A549 (cell line): ENCODE data around the gene WDR45B. TPM values are rescaled to one million over a fixed set of nuclear protein-coding genes. Genes with fewer than 3 reads are reported as not detected.

Source experiments
- ATAC-seq, 2 experiments: fragments of 200-7000 bp in 1 of 2; fragments of >200 bp in 1 of 2; cut with Nextera tagmentation in 1 of 2; cut with Tn5 transposase in 1 of 2; 3 replicates each; pipeline versions ENCODE4 v1.8.0 to v1.9.1; 2018 to 2020; ENCODE audit warnings: mild to moderate bottlenecking in 1 of 2, moderate library complexity in 1 of 2
- CTCF ChIA-PET: fragments of 300-600 bp; sonication (Branson Sonifier 250); formaldehyde crosslinking; extraction: SDS; loops from one replicate; lab custom pipeline; 2021; ENCODE audit warnings: antibody characterized with exemption, inconsistent platforms; lab: Yijun Ruan, JAX
- POLR2A ChIA-PET: fragments of 350-600 bp; formaldehyde crosslinking; extraction: SDS; loops from one replicate; lab custom pipeline; 2021; ENCODE audit warnings: antibody characterized with exemption, inconsistent platforms; lab: Yijun Ruan, JAX
- DNase-seq, 2 experiments: peaks; one replicate each; pipeline versions ENCODE4 v3.0.0 to v3.0.0-alpha.2; 2011 to 2016; ENCODE audit warnings: low read depth in 1 of 2, low spot score in 1 of 2
- FAIRE-seq: peaks from 2 replicates; lab custom pipeline; 2011; peaks lifted over from hg19 to GRCh38; lab: Jason Lieb, UNC
- H3K27ac ChIP-seq, 2 experiments: fragments of >200 bp; sonication (Bioruptor Twin); formaldehyde crosslinking; 3 replicates each; pipeline ENCODE4 v1.5.1; 2016 to 2017
- H3K4me1 ChIP-seq: fragments of >200 bp; sonication (Bioruptor Twin); formaldehyde crosslinking; 3 replicates; pipeline ENCODE4 v1.6.1; 2016
- H3K4me2 ChIP-seq: fragments of >200 bp; sonication (Bioruptor Twin); formaldehyde crosslinking; 3 replicates; pipeline ENCODE4 v1.6.1; 2016
- H3K4me3 ChIP-seq: fragments of >200 bp; sonication (Bioruptor Twin); formaldehyde crosslinking; 3 replicates; pipeline ENCODE4 v1.5.1; 2016
- H3K9me3 ChIP-seq: fragments of >200 bp; sonication (Bioruptor Twin); formaldehyde crosslinking; 3 replicates; pipeline ENCODE4 v1.6.1; 2016
- BHLHE40 ChIP-seq: IDR thresholded peaks from 2 replicates; pipeline ENCODE4 v1.6.1; 2012; ENCODE audit warnings: low read depth, low read length, inconsistent platforms
- EP300 ChIP-seq, 2 experiments: fragments of >200 bp; sonication (Bioruptor Twin); formaldehyde crosslinking; IDR thresholded peaks; 2 replicates in 1 of 2; 3 replicates in 1 of 2; pipeline ENCODE4 v1.6.1; 2016 to 2017
- GATA3 ChIP-seq: IDR thresholded peaks from 2 replicates; pipeline ENCODE4 v1.6.1; 2012; ENCODE audit warnings: borderline replicate concordance
- HEYL ChIP-seq: fragments of 250-450 bp; sonication (Bioruptor Pico); IDR thresholded peaks from 2 replicates; pipeline ENCODE4 v1.8.0; 2021; ENCODE audit warnings: mild to moderate bottlenecking, moderate library complexity
- JUNB ChIP-seq: fragments of >200 bp; sonication (Bioruptor Twin); formaldehyde crosslinking; IDR thresholded peaks from 2 replicates; pipeline ENCODE4 v1.6.1; 2016
- MAFK ChIP-seq: fragments of 450-650 bp; IDR thresholded peaks from 2 replicates; pipeline ENCODE4 v1.6.1; 2014; ENCODE audit not compliant: partially characterized antibody
- MAX ChIP-seq: IDR thresholded peaks from 2 replicates; pipeline ENCODE4 v1.6.1; 2012
- NR3C1 ChIP-seq: fragments of >200 bp; sonication (Bioruptor Twin); formaldehyde crosslinking; IDR thresholded peaks from 3 replicates; pipeline ENCODE4 v1.6.1; 2017
- PBX3 ChIP-seq: IDR thresholded peaks from 2 replicates; pipeline ENCODE4 v1.6.1; 2012
- POLR2AphosphoS2 ChIP-seq: conservative IDR thresholded peaks from 2 replicates; pipeline ENCODE4 v1.6.1; 2012; ENCODE audit warnings: low read length, improper control_type of control experiment, inconsistent platforms
- SMC3 ChIP-seq: fragments of >200 bp; sonication (Bioruptor Twin); formaldehyde crosslinking; IDR thresholded peaks from 3 replicates; pipeline ENCODE4 v1.6.1; 2018; ENCODE audit warnings: inconsistent platforms
- SREBF2 ChIP-seq: fragments of 450-650 bp; IDR thresholded peaks from 2 replicates; pipeline ENCODE4 v1.6.1; 2014; ENCODE audit warnings: mild to moderate bottlenecking, moderate library complexity
- ZFP36 ChIP-seq: fragments of 450-650 bp; IDR thresholded peaks from 2 replicates; pipeline ENCODE4 v1.6.1; 2014; ENCODE audit warnings: borderline replicate concordance; ENCODE audit not compliant: partially characterized antibody
- WGBS: methylation state at CpG from one replicate; pipeline ENCODE4 v1.1.6; 2017; ENCODE audit errors: missing lambda C conversion rate; 5-methylcytosine and 5-hydroxymethylcytosine counted together
- polyA plus RNA-seq, 4 experiments: library from polyadenylated mRNA; depleted of rRNA in 3 of 4; stranded (reverse); fragments of >200 nt; fragmentation: RNase III in 1 of 4; extraction: RNeasy Plus Mini Kit Qiagen cat#74134 plus additional on column Dnase treatment in 1 of 4; gene quantifications; 2 replicates in 3 of 4; 3 replicates in 1 of 4; pipeline ENCODE4 v1.2.3, GENCODE V29; 2011 to 2017
- TF ChIP-seq, protein P1 (sequence below): fragments of >200 bp; sonication (Bioruptor Twin); formaldehyde crosslinking; IDR thresholded peaks from 3 replicates; pipeline ENCODE4 v1.6.1; 2016

Gene WDR45B
- polyA plus RNA-seq, 2 of the 4 experiments (the other 2 are of a cell fraction), result 88.2 to 124 TPM

- no peak for ATAC-seq
- CTCF ChIA-PET, result interaction anchor here (0.5 to 1.7 kb wide), 5 partner anchors 9 to 248 kb away, joined by 3 to 5 read pairs (median 3); no protein-coding TSS in a partner anchor
- TF ChIP-seq POLR2AphosphoS2 (0 out of 2 replicates have a peak, but pooled peaks have one; percentile 55), ZFP36 (no peak), JUNB (no peak)
- H3K27ac ChIP-seq, result no peak overlapping the region
- POLR2A ChIA-PET, result no interaction called here
- no peak for DNase-seq
- FAIRE-seq, result no peak
- 96% methylated on average over 37 of the region's 37 CpGs for WGBS
- no peaks in the 10 kb centered on the region for H3K4me1 ChIP-seq
- H3K9me3 ChIP-seq, result no peaks in the 10 kb centered on the region
- H3K4me3 ChIP-seq, result no peak overlapping the region
- H3K4me2 ChIP-seq, result no peak overlapping the region
Measured at GRCh38 chr17:82600731-82601446, 47.4 kb downstream of the WDR45B start.

DNA sequence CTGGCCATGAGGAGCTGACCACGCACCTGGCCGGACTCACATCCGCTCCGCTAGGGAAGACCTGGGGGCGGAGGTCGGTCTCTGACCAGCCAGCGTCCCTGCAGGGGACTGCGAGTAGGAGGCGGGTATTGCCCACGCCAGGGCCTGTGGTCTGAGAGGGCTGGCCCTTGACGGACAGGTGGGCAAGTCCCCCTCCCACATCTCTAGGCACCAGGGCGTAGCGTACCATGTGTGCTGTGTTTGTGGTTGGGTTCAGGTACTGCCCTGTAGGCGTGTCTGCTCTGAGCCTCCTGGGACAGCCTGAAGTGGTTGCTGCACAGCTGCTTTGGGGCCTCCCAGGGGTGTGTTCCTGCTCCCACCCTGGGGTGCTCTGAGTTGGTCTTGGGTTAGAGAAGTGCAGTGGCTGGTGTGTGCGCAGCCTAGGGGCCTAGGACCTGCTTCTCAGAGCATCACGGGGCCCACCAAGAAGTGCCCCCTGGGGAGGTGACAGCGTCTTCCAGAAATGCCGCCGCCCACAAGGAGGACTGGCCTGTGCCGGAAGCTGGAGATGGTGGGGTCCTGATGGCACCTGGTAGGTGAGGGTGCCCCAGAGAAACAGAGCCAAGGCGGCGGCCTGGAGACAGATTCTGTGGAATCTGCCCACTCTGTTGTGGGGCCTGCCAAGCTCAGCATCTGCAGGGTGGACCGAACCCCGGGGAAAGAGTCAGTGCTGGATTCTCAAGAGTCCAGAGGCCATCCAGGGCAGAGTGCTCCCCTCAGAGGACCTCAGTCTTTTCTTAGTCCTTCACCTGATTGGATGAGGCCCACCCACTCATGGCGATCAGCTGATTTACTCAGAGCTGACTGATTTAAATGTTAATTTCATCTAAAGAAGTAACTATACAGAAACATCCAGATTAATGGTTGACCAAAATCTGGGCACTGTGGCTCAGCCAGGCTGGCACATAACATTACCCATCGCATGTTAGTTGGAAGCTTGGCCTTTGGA, 48.3 kb downstream of the WDR45B start:
- 93% methylated on average over 22 of the region's 26 CpGs for WGBS
- no peak for TF ChIP-seq BHLHE40
- TF ChIP-seq PBX3, result 0 out of 2 replicates have a peak, but pooled peaks have one; percentile 14
- CTCF ChIA-PET, result interaction anchor here (0.6 to 1.7 kb wide), 5 partner anchors 46 to 247 kb away, joined by 3 to 5 read pairs (median 3); no protein-coding TSS in a partner anchor
- H3K4me1 ChIP-seq, result no peaks in the 10 kb centered on the region
- H3K4me3 ChIP-seq, result no peak overlapping the region
- no peak overlapping the region for H3K27ac ChIP-seq
- peak; percentile 5 to 23; a peak in 4 of 6 replicates for ATAC-seq
- no peak for DNase-seq
- H3K4me2 ChIP-seq, result no peak overlapping the region
- no peak for FAIRE-seq
- POLR2A ChIA-PET, result no interaction called here
- no peaks in the 10 kb centered on the region for H3K9me3 ChIP-seq

DNA sequence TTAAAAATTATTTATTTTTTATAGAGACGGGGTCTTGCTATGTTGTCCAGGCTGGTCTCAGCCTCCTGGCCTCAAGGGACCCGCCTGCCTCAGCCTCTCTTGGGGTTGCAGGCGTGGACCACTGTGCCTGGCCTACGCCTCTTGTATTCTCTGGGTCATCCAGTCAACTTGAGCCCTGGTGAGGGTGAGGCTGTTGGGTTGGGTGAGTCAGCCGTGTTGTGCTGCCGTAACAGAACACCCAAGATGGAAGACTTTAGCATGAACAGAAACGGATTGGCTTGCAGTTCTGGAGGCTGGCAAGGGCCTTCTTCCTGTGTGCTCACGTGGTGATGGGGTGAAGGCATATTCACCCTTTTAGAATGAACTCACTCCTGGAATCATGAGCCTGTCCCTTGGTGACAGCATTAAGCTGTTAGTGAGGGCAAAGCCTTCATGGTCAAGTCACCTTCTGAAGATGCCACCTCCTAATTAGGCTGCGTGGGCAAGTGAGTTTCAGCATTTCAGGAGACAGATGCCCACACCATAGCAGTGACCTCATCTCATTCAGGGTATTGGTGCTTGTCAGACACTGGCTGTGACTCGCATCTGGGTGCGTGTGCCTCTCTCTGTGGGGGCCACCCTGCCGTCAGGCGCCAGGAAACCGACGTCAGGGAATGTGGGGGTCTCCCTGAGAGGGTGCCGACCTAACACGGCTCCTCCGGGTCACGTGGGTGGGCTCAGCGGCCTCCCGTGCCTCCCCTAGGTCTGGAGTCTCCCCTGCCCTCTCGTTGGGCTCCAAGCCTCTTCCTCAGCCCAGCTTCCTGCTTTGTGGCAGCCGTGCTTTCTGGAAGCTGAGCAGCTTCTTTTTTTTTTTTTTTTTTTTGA, 49.8 kb downstream of the WDR45B start:
- H3K27ac ChIP-seq, result no peak overlapping the region
- DNase-seq, result no peak
- no peak overlapping the region for H3K4me2 ChIP-seq
- H3K4me1 ChIP-seq, result peaks cover 9% of the 10 kb centered on the region
- WGBS, result 93% methylated on average over 22 of the region's 23 CpGs
- no peak for TF ChIP-seq HEYL (CRISPR knock-in tag)
- TF ChIP-seq NR3C1, result no peak
- TF ChIP-seq SMC3, result no peak
- TF ChIP-seq, protein P1, sequence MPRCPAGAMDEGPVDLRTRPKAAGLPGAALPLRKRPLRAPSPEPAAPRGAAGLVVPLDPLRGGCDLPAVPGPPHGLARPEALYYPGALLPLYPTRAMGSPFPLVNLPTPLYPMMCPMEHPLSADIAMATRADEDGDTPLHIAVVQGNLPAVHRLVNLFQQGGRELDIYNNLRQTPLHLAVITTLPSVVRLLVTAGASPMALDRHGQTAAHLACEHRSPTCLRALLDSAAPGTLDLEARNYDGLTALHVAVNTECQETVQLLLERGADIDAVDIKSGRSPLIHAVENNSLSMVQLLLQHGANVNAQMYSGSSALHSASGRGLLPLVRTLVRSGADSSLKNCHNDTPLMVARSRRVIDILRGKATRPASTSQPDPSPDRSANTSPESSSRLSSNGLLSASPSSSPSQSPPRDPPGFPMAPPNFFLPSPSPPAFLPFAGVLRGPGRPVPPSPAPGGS, result no peak
- TF ChIP-seq EP300 (IDR thresholded peaks at IDR 0.05), result no peak
- TF ChIP-seq GATA3, result no peak
- TF ChIP-seq MAFK, result no peak
- no peak for TF ChIP-seq SREBF2
- TF ChIP-seq MAX, result no peak
- peak in 1 of 2 experiments; percentile 5; a peak in 2 of 6 replicates for ATAC-seq
- H3K4me3 ChIP-seq, result no peak overlapping the region
- peak; percentile 39 for FAIRE-seq
- ChIA-PET POLR2A (no interaction called here), CTCF (interaction anchor here (0.6 to 0.7 kb wide), 2 partner anchors 13 to 44 kb away, joined by 3 to 5 read pairs; no protein-coding TSS in a partner anchor)
- H3K9me3 ChIP-seq, result no peaks in the 10 kb centered on the region
